ENCODE measurements around the gene VWC2L. TPM values are rescaled to one million over a fixed set of nuclear protein-coding genes. Genes with fewer than 3 reads are reported as not detected.

Gene VWC2L
- total and polyA plus RNA-seq, 2 experiments from 2014 or later = not detected

DNA sequence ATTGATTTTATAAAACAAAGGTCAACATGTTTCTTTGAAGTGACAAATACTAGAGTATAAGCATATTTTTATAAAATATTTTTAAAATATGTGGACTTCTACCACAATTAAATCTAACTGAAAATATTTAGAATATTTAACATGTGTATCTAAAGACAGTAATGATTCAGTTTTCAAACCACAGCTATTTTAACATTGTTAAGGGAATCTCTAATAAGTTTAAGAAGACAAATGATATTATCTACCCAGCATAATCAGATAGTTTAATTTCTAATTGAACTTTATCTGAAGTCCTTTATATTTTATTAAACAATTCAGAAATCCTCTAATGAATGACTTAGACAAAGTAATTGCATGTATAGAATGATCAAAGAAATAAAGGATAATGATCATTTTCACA lies 96.2 kb downstream of the VWC2L start:
- H3K4me1 Mint-ChIP-seq = peaks cover 2% of the 10 kb centered on the region; the same call in 1 of the 3 replicates

More for the DNA sequence above, 96.2 kb downstream of the VWC2L start:
- H3K27me3 ChIP-seq (ENCODE audit: insufficient read depth) = no peaks in the 10 kb centered on the region
- no peak for ATAC-seq
- no peaks in the 10 kb centered on the region for H3K79me2 ChIP-seq (replicated peaks; ENCODE audit: insufficient read depth)
- H3K36me3 ChIP-seq (ENCODE audit: insufficient read depth) = no peaks in the 10 kb centered on the region
- no peak overlapping the region for H3K27ac ChIP-seq (ENCODE audit: low read depth)
- Mint-ChIP-seq H3K4me3 (no peak overlapping the region), H3K27me3 (ENCODE audit: insufficient read depth, low read depth, poor library complexity) (no peaks in the 10 kb centered on the region), H3K27ac (no peak overlapping the region), H3K9me3 (no peaks in the 10 kb centered on the region), H3K36me3 (ENCODE audit: low read depth) (no peaks in the 10 kb centered on the region)
- no peak overlapping the region for H3K4me3 ChIP-seq
- H3K9me2 ChIP-seq (ENCODE audit: insufficient read depth) = no peaks in the 10 kb centered on the region
- no peak for DNase-seq (ENCODE audit: low spot score)
- H4K20me1 ChIP-seq (replicated peaks; ENCODE audit: insufficient read depth) = no peaks in the 10 kb centered on the region
- no peaks in the 10 kb centered on the region for H3K4me1 ChIP-seq (ENCODE audit: insufficient read depth)
- H2AFZ ChIP-seq = peak overlapping the region; percentile 24; the same call in 1 of the 2 replicates
- H3F3A ChIP-seq (replicated peaks; ENCODE audit: low read depth) = no peaks in the 10 kb centered on the region
- no peak for TF ChIP-seq EZH2 (IDR thresholded peaks at IDR 0.05; ENCODE audit: low read depth, unreplicated experiment)
- TF ChIP-seq CREB1 (CRISPR knock-in tag; IDR thresholded peaks at IDR 0.05; ENCODE audit: low read depth) = no peak
- TF ChIP-seq, protein P1, sequence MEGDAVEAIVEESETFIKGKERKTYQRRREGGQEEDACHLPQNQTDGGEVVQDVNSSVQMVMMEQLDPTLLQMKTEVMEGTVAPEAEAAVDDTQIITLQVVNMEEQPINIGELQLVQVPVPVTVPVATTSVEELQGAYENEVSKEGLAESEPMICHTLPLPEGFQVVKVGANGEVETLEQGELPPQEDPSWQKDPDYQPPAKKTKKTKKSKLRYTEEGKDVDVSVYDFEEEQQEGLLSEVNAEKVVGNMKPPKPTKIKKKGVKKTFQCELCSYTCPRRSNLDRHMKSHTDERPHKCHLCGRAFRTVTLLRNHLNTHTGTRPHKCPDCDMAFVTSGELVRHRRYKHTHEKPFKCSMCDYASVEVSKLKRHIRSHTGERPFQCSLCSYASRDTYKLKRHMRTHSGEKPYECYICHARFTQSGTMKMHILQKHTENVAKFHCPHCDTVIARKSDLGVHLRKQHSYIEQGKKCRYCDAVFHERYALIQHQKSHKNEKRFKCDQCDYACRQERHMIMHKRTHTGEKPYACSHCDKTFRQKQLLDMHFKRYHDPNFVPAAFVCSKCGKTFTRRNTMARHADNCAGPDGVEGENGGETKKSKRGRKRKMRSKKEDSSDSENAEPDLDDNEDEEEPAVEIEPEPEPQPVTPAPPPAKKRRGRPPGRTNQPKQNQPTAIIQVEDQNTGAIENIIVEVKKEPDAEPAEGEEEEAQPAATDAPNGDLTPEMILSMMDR (conservative IDR thresholded peaks at IDR 0.05; ENCODE audit: low read depth in 2 of 2) = no peak
- no peak for TF ChIP-seq JUNB (IDR thresholded peaks at IDR 0.05; ENCODE audit: unreplicated experiment)
- TF ChIP-seq EZH2phosphoT487 (IDR thresholded peaks at IDR 0.05; ENCODE audit: unreplicated experiment) = no peak
- TF ChIP-seq STAT1 (IDR thresholded peaks at IDR 0.05; ENCODE audit: unreplicated experiment) = no peak
- TF ChIP-seq ZNF331 (CRISPR knock-in tag; IDR thresholded peaks at IDR 0.05; ENCODE audit: low read depth) = no peak
- TF ChIP-seq, protein P2, sequence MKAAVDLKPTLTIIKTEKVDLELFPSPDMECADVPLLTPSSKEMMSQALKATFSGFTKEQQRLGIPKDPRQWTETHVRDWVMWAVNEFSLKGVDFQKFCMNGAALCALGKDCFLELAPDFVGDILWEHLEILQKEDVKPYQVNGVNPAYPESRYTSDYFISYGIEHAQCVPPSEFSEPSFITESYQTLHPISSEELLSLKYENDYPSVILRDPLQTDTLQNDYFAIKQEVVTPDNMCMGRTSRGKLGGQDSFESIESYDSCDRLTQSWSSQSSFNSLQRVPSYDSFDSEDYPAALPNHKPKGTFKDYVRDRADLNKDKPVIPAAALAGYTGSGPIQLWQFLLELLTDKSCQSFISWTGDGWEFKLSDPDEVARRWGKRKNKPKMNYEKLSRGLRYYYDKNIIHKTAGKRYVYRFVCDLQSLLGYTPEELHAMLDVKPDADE (IDR thresholded peaks at IDR 0.05) = no peak
- no peak for TF ChIP-seq ZNF114 (CRISPR knock-in tag; IDR thresholded peaks at IDR 0.05)
- no peak for TF ChIP-seq NANOG (IDR thresholded peaks at IDR 0.05; ENCODE audit: borderline replicate concordance)
- TF ChIP-seq, protein P3, sequence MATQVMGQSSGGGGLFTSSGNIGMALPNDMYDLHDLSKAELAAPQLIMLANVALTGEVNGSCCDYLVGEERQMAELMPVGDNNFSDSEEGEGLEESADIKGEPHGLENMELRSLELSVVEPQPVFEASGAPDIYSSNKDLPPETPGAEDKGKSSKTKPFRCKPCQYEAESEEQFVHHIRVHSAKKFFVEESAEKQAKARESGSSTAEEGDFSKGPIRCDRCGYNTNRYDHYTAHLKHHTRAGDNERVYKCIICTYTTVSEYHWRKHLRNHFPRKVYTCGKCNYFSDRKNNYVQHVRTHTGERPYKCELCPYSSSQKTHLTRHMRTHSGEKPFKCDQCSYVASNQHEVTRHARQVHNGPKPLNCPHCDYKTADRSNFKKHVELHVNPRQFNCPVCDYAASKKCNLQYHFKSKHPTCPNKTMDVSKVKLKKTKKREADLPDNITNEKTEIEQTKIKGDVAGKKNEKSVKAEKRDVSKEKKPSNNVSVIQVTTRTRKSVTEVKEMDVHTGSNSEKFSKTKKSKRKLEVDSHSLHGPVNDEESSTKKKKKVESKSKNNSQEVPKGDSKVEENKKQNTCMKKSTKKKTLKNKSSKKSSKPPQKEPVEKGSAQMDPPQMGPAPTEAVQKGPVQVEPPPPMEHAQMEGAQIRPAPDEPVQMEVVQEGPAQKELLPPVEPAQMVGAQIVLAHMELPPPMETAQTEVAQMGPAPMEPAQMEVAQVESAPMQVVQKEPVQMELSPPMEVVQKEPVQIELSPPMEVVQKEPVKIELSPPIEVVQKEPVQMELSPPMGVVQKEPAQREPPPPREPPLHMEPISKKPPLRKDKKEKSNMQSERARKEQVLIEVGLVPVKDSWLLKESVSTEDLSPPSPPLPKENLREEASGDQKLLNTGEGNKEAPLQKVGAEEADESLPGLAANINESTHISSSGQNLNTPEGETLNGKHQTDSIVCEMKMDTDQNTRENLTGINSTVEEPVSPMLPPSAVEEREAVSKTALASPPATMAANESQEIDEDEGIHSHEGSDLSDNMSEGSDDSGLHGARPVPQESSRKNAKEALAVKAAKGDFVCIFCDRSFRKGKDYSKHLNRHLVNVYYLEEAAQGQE (IDR thresholded peaks at IDR 0.05; ENCODE audit: unreplicated experiment) = no peak
- no peak for TF ChIP-seq POLR2AphosphoS5 (IDR thresholded peaks at IDR 0.05; ENCODE audit: low read depth)
- TF ChIP-seq, protein P4, sequence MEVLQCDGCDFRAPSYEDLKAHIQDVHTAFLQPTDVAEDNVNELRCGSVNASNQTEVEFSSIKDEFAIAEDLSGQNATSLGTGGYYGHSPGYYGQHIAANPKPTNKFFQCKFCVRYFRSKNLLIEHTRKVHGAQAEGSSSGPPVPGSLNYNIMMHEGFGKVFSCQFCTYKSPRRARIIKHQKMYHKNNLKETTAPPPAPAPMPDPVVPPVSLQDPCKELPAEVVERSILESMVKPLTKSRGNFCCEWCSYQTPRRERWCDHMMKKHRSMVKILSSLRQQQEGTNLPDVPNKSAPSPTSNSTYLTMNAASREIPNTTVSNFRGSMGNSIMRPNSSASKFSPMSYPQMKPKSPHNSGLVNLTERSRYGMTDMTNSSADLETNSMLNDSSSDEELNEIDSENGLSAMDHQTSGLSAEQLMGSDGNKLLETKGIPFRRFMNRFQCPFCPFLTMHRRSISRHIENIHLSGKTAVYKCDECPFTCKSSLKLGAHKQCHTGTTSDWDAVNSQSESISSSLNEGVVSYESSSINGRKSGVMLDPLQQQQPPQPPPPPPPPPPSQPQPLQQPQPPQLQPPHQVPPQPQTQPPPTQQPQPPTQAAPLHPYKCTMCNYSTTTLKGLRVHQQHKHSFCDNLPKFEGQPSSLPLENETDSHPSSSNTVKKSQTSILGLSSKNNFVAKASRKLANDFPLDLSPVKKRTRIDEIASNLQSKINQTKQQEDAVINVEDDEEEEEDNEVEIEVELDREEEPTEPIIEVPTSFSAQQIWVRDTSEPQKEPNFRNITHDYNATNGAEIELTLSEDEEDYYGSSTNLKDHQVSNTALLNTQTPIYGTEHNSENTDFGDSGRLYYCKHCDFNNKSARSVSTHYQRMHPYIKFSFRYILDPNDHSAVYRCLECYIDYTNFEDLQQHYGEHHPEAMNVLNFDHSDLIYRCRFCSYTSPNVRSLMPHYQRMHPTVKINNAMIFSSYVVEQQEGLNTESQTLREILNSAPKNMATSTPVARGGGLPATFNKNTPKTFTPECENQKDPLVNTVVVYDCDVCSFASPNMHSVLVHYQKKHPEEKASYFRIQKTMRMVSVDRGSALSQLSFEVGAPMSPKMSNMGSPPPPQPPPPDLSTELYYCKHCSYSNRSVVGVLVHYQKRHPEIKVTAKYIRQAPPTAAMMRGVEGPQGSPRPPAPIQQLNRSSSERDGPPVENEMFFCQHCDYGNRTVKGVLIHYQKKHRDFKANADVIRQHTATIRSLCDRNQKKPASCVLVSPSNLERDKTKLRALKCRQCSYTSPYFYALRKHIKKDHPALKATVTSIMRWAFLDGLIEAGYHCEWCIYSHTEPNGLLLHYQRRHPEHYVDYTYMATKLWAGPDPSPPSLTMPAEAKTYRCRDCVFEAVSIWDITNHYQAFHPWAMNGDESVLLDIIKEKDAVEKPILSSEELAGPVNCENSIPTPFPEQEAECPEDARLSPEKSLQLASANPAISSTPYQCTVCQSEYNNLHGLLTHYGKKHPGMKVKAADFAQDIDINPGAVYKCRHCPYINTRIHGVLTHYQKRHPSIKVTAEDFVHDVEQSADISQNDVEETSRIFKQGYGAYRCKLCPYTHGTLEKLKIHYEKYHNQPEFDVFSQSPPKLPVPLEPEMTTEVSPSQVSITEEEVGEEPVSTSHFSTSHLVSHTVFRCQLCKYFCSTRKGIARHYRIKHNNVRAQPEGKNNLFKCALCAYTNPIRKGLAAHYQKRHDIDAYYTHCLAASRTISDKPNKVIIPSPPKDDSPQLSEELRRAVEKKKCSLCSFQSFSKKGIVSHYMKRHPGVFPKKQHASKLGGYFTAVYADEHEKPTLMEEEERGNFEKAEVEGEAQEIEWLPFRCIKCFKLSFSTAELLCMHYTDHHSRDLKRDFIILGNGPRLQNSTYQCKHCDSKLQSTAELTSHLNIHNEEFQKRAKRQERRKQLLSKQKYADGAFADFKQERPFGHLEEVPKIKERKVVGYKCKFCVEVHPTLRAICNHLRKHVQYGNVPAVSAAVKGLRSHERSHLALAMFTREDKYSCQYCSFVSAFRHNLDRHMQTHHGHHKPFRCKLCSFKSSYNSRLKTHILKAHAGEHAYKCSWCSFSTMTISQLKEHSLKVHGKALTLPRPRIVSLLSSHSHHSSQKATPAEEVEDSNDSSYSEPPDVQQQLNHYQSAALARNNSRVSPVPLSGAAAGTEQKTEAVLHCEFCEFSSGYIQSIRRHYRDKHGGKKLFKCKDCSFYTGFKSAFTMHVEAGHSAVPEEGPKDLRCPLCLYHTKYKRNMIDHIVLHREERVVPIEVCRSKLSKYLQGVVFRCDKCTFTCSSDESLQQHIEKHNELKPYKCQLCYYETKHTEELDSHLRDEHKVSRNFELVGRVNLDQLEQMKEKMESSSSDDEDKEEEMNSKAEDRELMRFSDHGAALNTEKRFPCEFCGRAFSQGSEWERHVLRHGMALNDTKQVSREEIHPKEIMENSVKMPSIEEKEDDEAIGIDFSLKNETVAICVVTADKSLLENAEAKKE (CRISPR knock-in tag; IDR thresholded peaks at IDR 0.05) = no peak
- no peak overlapping the region for H3K4me2 ChIP-seq

Measured in GM23338 (cell line).